Lung (tissue), 12 donors: ENCODE measurements around the gene TNFRSF14. TPM values are rescaled to one million over a fixed set of nuclear protein-coding genes. Genes with fewer than 3 reads are reported as not detected.

ENCODE experiments used
- ATAC-seq: fragments of 200-7000 bp; cut with Tn5 transposase; one replicate; pipeline ENCODE4 v1.9.1; 2020; ENCODE audit warnings: moderate number of reproducible peaks; ENCODE audit not compliant: insufficient read depth, low FRiP score
- DNase-seq, 3 donors: peaks; one replicate each; pipeline ENCODE4 v3.0.0-alpha.2; 2013 to 2017
- H3K27ac ChIP-seq, 2 donors: one replicate each; pipeline ENCODE4 v1.5.1; 2013; ENCODE audit warnings: mild to moderate bottlenecking in 2 of 2, moderate library complexity in 2 of 2, control low read depth in 1 of 2, inconsistent platforms in 1 of 2, low read depth in 1 of 2, low read length in 1 of 2
- H3K27me3 ChIP-seq, 3 donors: one replicate each; pipeline ENCODE4 v1.5.1; 2013; ENCODE audit warnings: low read length in 2 of 3; ENCODE audit not compliant: control insufficient read depth in 3 of 3, insufficient read depth in 3 of 3
- H3K36me3 ChIP-seq, 4 donors: one replicate each; pipeline ENCODE4 v1.5.1; 2013; ENCODE audit warnings: low read length in 4 of 4, mild to moderate bottlenecking in 1 of 4, moderate library complexity in 1 of 4; ENCODE audit not compliant: control insufficient read depth in 4 of 4, insufficient read depth in 4 of 4
- H3K4me1 ChIP-seq, 5 donors: one replicate each; pipeline ENCODE4 v1.5.1; 2013; ENCODE audit warnings: low read length in 5 of 5, mild to moderate bottlenecking in 2 of 5, moderate library complexity in 1 of 5; ENCODE audit not compliant: control insufficient read depth in 5 of 5, insufficient read depth in 5 of 5
- H3K4me3 ChIP-seq: one replicate; pipeline ENCODE4 v1.5.1; 2013; ENCODE audit warnings: mild to moderate bottlenecking, control low read depth, moderate library complexity
- H3K9ac ChIP-seq, 2 donors: one replicate each; pipeline ENCODE4 v1.5.1; 2013; ENCODE audit warnings: low read length in 2 of 2, control low read depth in 1 of 2; ENCODE audit not compliant: insufficient read depth in 1 of 2
- H3K9me3 ChIP-seq, 4 donors: one replicate each; pipeline ENCODE4 v1.5.1; 2013; ENCODE audit warnings: low read length in 3 of 4, mild to moderate bottlenecking in 1 of 4, moderate library complexity in 1 of 4; ENCODE audit not compliant: control insufficient read depth in 4 of 4, insufficient read depth in 3 of 4
- CTCF ChIP-seq: IDR thresholded peaks from 2 replicates; pipeline ENCODE4 v1.5.1; 2012; ENCODE audit warnings: mild to moderate bottlenecking; ENCODE audit errors: control extremely low read depth, extremely low read depth
- WGBS, 2 donors: extraction: QIAGEN DNeasy Blood & Tissue Kit; methylation state at CpG; one replicate each; pipeline ENCODE4 v1.1.7; 2013; 5-methylcytosine and 5-hydroxymethylcytosine counted together
- polyA plus RNA-seq, 2 donors: library from polyadenylated mRNA; stranded (reverse); fragments of 200-250 nt; gene quantifications; one replicate each; pipeline ENCODE4 v1.2.1, GENCODE V29; 2013
- total RNA-seq, 2 donors: library from RNA; depleted of rRNA in 1 of 2; stranded (reverse); fragments of >200 nt in 1 of 2; gene quantifications; one replicate each; pipeline ENCODE4 v1.2.1, GENCODE V29; 2014 to 2021
- donor health status: control.
- donor health status: control.
- donor health status: Bipolar disorder and iron deficiency.
- donor health status: healthy.
- donor health status: DM: yes; HTN: yes; CAD: no.

The TNFRSF14 gene
- total and polyA plus RNA-seq, 4 donors: 67.4 to 200 (median 159) TPM

GRCh38 chr1:2597441-2598328 lies 41.5 kb downstream of the TNFRSF14 start:
- Histone ChIP-seq H3K9ac (no peak overlapping the region), H3K9me3 (peaks cover 0 to 5% (median 0%) of the 10 kb centered on the region in 4 donors), H3K27me3 (no peaks in the 10 kb centered on the region), H3K4me3 (no peak overlapping the region), H3K36me3 (no peaks in the 10 kb centered on the region), H3K27ac (no peak overlapping the region), H3K4me1 (peaks cover 0 to 17% (median 10%) of the 10 kb centered on the region in 5 donors)
- WGBS, 2 donors: 74 to 79% methylated on average over 34 of the region's 34 CpGs
- ATAC-seq (no peak), DNase-seq (no peak)
- TF ChIP-seq CTCF: no peak

GRCh38 chr1:2598329-2598931 lies 42.3 kb downstream of the TNFRSF14 start:
- Histone ChIP-seq H3K4me1 (peaks cover 0 to 10% (median 6%) of the 10 kb centered on the region in 5 donors), H3K4me3 (no peak overlapping the region), H3K27ac (no peak overlapping the region), H3K9me3 (peaks cover 0 to 5% (median 0%) of the 10 kb centered on the region in 4 donors), H3K9ac (no peak overlapping the region), H3K36me3 (no peaks in the 10 kb centered on the region), H3K27me3 (no peaks in the 10 kb centered on the region)
- TF ChIP-seq CTCF: no peak
- no peak for DNase-seq
- ATAC-seq: no peak
- 78 to 84% methylated on average over 3 of the region's 3 CpGs for WGBS, 2 donors

- Histone ChIP-seq H3K36me3 (no peaks in the 10 kb centered on the region), H3K4me3 (no peak overlapping the region), H3K9ac (no peak overlapping the region), H3K27ac (no peak overlapping the region), H3K4me1 (peaks cover 0 to 11% (median 0%) of the 10 kb centered on the region in 5 donors), H3K9me3 (peaks cover 0 to 5% (median 0%) of the 10 kb centered on the region in 4 donors), H3K27me3 (no peaks in the 10 kb centered on the region)
- WGBS, 2 donors: 88 to 89% methylated on average over 18 of the region's 18 CpGs
- DNase-seq (no peak), ATAC-seq (no peak)
- TF ChIP-seq CTCF: no peak
Measured at GRCh38 chr1:2601721-2602303, 45.6 kb downstream of the TNFRSF14 start.
